Measurements from ENCODE around the gene APBB1. TPM values are rescaled to one million over a fixed set of nuclear protein-coding genes. Genes with fewer than 3 reads are reported as not detected.

APBB1 gene
- 45.8 and 46.4 TPM in 2 replicates for total RNA-seq

GRCh38 chr11:6419009-6419631 is at the start of gene APBB1:
TSS of gene APBB1 (minus strand) at chr11:6419094. CDS start at chr11:6411347, 7,747 bp downstream.

GRCh38 chr11:6440906-6441358 is 22.0 kb upstream of the APBB1 start, which contains the start of gene HPX:
TSS of gene HPX (minus strand) at chr11:6440987. CDS start at chr11:6440963, 24 bp downstream.

GRCh38 chr11:6389905-6390717 is 28.8 kb downstream of the APBB1 start, which contains the start of gene SMPD1:
TSS of gene SMPD1 (plus strand) at chr11:6390474. CDS start at chr11:6390599, 125 bp downstream.

Other genes with a start within 250 kb of the APBB1 start
- not detected in 2 replicates for gene OR52B2, start 248.8 kb downstream of the APBB1 start, total RNA-seq
- not detected in 2 replicates for gene OR52W1, start 219.9 kb downstream of the APBB1 start, total RNA-seq
- not detected in 2 replicates for gene C11orf42, start 213.5 kb downstream of the APBB1 start, total RNA-seq
- 5.1 and 7.8 TPM in 2 replicates for gene FHIP1B, start 184.5 kb downstream of the APBB1 start, total RNA-seq
- gene CNGA4, start 180.0 kb downstream of the APBB1 start, total RNA-seq: under 0.01 and 0.09 TPM in 2 replicates
- gene CCKBR, start 159.3 kb downstream of the APBB1 start, total RNA-seq: not detected in 2 replicates
- gene CAVIN3, start 98.6 kb downstream of the APBB1 start, total RNA-seq: 147 and 185 TPM in 2 replicates
- gene SMPD1, start 28.6 kb downstream of the APBB1 start, total RNA-seq: 27.9 and 35.1 TPM in 2 replicates
- gene HPX, start 21.9 kb upstream of the APBB1 start, total RNA-seq: 0.43 and 0.46 TPM in 2 replicates
- 12.2 and 18.2 TPM in 2 replicates for gene TRIM3, start 54.8 kb upstream of the APBB1 start, total RNA-seq
- gene ARFIP2, start 62.2 kb upstream of the APBB1 start, total RNA-seq: 59.4 and 60.3 TPM in 2 replicates
- gene TIMM10B, start 62.4 kb upstream of the APBB1 start, total RNA-seq: 33.6 and 38.2 TPM in 2 replicates
- 5.3 and 8.0 TPM in 2 replicates for gene DNHD1, start 78.2 kb upstream of the APBB1 start, total RNA-seq
- 7.7 and 10.1 TPM in 2 replicates for gene RRP8, start 184.5 kb upstream of the APBB1 start, total RNA-seq
- gene ILK, start 184.7 kb upstream of the APBB1 start, total RNA-seq: 144 and 175 TPM in 2 replicates
- gene TAF10, start 193.1 kb upstream of the APBB1 start, total RNA-seq: 80.7 and 97.0 TPM in 2 replicates
- 42.2 and 101 TPM in 2 replicates for gene TPP1, start 200.3 kb upstream of the APBB1 start, total RNA-seq
- gene DCHS1, start 236.7 kb upstream of the APBB1 start, total RNA-seq: 2.0 and 5.2 TPM in 2 replicates

All from smooth muscle cell of bladder (primary cell).